Activated T-cell treated with anti-CD3 and anti-CD28 coated beads, Interleukin-2, amount 50 U/mL, for 4 hours (primary cell): Measurements from ENCODE around the gene ENHO. TPM values are rescaled to one million over a fixed set of nuclear protein-coding genes. Genes with fewer than 3 reads are reported as not detected.
"Not testable (repeated sequence)": the region's sequence is repeated elsewhere in the genome, so short reads cannot be mapped to it uniquely, and the experiment has no call there.

Experiments
- ATAC-seq, 2 donors: fragments of 200-7000 bp; cut with Tn5 transposase; one replicate each; pipeline ENCODE4 v1.10.0; 2021
- DNase-seq: peaks from one replicate; pipeline ENCODE4 v3.0.0-alpha.2; 2020
- H3K27me3 Mint-ChIP-seq: one replicate; pipeline ENCODE4 v1.8.0; 2021; ENCODE audit warnings: low read depth, mixed read lengths
- H3K36me3 Mint-ChIP-seq: one replicate; pipeline ENCODE4 v1.8.0; 2022; ENCODE audit warnings: mixed read lengths; ENCODE audit not compliant: insufficient read depth
- H3K4me1 Mint-ChIP-seq: one replicate; pipeline ENCODE4 v1.8.0; 2021; ENCODE audit warnings: low read depth, mixed read lengths
- H3K4me3 Mint-ChIP-seq: one replicate; pipeline ENCODE4 v1.8.0; 2021; ENCODE audit warnings: mild to moderate bottlenecking, moderate library complexity, mixed read lengths
- H3K9me3 Mint-ChIP-seq: one replicate; pipeline ENCODE4 v1.8.0; 2021; ENCODE audit warnings: mixed read lengths
- total RNA-seq, 3 donors: library from RNA; stranded (reverse); gene quantifications; one replicate each; pipeline ENCODE4 v1.2.1, GENCODE V29; 2021

The ENHO gene
- total RNA-seq, 3 donors from 2014 or later, result not detected

DNA sequence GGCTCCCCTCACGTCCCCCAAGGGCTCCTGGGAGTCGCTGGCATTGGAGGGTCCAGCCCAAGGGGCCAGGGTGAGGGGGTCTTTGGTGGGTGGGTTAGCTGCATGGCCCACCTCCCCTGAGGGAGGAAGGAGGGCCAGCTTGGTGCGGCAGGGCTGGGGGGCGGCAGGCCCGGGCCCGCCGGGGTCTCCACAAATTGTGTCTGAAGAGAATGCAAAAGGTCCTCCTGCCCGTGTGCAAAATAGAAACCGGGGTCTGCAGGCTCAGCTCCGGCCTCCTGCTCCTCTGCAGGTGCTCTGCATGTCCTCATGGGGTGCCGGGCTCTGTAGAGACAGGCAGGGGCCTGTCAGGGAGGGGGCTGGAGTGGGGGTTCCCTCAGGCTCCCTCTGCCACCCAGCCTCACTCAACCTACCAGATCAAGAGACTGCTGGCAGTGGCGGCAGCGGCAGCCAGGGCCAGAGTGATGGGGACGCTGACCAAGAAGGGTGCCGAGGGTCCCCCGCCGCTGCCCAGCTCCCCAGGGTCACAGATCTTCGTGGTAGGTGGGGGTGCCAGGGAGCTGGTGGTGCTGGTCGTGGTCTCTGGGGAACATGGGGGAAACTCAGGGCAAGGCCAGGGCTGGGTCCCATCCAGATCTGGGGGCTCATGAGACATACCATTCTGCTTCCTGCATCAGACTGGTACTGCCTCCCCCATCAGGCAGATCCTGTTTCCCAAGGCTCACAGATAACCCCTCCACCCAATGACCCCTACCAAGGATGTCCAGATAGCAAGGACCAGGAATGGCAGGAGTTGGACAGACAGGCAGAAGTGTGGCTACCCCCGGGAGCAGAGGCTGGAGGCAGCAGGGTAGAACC, 29.2 kb upstream of the ENHO start:
- H3K4me3 Mint-ChIP-seq, result no peak overlapping the region
- no peaks in the 10 kb centered on the region for H3K4me1 Mint-ChIP-seq
- DNase-seq (no peak), ATAC-seq (no peak)
- no peaks in the 10 kb centered on the region for H3K36me3 Mint-ChIP-seq
- H3K27me3 Mint-ChIP-seq, result peaks cover 20% of the 10 kb centered on the region
- no peaks in the 10 kb centered on the region for H3K9me3 Mint-ChIP-seq

DNA sequence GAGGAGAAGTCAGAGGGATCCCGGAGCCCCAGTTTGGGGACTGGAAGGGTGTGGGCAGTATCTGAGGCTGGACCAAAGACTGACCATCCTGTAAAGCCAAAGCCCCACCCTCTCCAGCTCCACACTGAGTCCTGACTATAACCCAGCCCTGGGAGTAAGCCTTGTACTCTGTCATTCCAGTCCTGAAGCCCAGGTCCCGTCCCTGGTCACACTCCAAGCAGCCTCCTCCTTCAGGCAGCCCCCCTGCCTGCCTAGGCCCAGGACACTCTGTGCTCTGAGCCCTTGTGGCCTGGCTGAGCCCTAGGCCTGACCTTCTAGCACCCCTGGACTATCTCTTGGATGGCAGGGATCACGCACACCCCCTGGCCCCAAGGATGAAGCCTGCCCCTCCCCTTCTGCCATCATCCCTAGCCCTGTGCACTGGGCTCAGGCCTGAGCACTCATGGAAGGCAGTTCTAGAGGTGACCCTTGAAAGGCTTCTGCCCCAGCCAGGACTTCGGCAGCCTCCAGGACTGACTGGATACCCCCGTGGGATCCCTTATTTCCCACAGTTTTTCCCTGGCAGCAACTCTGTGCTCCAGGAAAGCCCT, 28.0 kb upstream of the ENHO start:
- H3K4me3 Mint-ChIP-seq, result no peak overlapping the region
- DNase-seq (no peak), ATAC-seq (no peak)
- H3K9me3 Mint-ChIP-seq, result no peaks in the 10 kb centered on the region
- no peaks in the 10 kb centered on the region for H3K4me1 Mint-ChIP-seq
- H3K27me3 Mint-ChIP-seq, result peaks cover 23% of the 10 kb centered on the region
- H3K36me3 Mint-ChIP-seq, result no peaks in the 10 kb centered on the region

DNA sequence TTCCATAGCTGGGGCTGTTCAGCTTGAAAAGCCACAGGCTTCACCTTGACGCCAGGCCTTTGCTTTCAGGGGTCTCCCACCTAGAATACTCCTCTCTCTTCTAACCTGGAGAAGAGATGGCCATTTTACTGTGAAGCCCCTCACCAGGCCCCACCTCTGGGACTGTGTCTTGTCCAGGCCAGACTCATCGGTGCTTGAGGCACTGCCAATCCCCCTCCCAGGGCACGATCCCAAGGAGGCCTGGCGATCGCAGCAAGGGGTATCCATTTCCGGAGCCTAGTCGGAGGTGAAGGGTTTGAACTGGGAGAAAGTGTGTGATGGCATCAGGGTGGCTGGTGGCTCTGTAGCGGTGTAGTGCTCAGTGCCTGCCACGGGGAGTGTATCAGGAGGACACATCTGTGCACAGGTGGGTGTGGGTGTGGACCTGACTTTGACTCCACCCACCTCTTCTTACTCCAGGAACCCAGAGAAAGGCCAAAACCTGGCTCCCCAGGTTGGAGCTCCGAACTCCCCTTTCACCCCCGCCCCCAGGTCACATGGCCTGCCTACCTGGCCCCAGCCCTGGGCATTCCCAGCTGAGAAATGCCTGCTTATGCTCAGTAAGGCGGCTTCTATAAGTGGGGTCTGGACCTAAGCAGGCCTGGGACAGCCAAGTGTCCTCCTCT, 27.4 kb upstream of the ENHO start:
- no peak for ATAC-seq
- Mint-ChIP-seq H3K27me3 (peaks cover 23% of the 10 kb centered on the region), H3K36me3 (no peaks in the 10 kb centered on the region)

GRCh38 chr9:34549407-34549732, 26.6 kb upstream of the ENHO start:
- no peaks in the 10 kb centered on the region for H3K9me3 Mint-ChIP-seq
- ATAC-seq (no peak), DNase-seq (no peak)
- H3K27me3 Mint-ChIP-seq, result peaks cover 25% of the 10 kb centered on the region
- H3K4me3 Mint-ChIP-seq, result no peak overlapping the region
- H3K36me3 Mint-ChIP-seq, result no peaks in the 10 kb centered on the region
- no peaks in the 10 kb centered on the region for H3K4me1 Mint-ChIP-seq

More for the DNA sequence above, 27.4 kb upstream of the ENHO start:
- H3K4me1 Mint-ChIP-seq, result no peaks in the 10 kb centered on the region
- no peak overlapping the region for H3K4me3 Mint-ChIP-seq
- no peak for DNase-seq
- H3K9me3 Mint-ChIP-seq, result no peaks in the 10 kb centered on the region

- Mint-ChIP-seq H3K9me3 (no peaks in the 10 kb centered on the region), H3K4me1 (no peaks in the 10 kb centered on the region), H3K36me3 (no peaks in the 10 kb centered on the region), H3K27me3 (peaks cover 25% of the 10 kb centered on the region), H3K4me3 (no peak overlapping the region)
- DNase-seq (no peak), ATAC-seq (peak; percentile 39 to 42)
These were observed 25.3 kb upstream of the ENHO start for GRCh38 chr9:34547960-34548611.

DNA sequence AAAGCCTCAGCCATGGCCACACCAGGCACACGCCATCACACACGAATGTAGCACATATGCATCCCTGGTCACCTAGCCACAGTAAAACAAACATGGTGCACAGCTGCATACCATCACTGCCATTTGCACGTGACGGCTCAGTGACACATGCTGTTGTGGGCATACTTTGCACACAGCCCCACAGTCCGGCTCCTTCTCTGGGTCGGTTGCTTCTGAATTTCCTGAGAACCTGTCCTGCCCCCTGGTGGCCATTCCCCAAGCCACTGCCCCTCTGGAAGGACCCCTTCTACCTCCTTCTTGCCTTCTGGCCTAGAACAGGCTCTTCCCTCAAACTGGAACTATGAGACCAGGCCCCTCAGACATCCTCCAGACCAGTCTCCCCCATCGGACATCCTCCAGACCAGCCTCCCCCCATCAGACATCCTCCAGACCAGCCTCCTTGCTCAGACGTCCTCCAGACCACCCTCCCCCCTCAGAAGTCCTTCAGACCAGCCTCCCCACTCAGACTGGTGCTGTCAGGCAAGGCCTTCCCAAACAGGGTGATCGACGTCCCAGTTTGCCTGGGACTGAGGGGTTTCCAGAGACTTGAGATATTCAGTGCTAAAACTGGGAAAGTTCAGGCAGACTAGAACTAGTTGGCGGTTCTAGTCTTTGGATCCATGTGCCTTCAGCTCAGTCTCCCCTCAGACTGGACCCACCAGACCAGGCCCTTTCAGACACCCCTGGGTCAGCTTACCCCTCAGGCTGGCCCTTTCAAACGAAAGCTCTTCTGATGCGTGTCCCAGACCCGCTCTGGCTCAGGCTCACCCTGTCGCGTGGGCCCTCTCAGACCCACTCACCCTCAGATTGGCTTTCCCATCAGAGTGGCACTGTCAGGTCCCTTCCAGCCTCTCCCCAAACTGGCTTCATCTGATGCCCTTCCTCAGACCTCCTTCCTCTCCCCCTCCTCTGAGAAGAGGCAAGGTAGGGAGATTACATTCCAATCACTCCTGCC, 24.3 kb upstream of the ENHO start:
- no peaks in the 10 kb centered on the region for H3K9me3 Mint-ChIP-seq
- no peak overlapping the region for H3K4me3 Mint-ChIP-seq
- H3K36me3 Mint-ChIP-seq, result no peaks in the 10 kb centered on the region
- H3K4me1 Mint-ChIP-seq, result no peaks in the 10 kb centered on the region
- DNase-seq (peak; percentile 25), ATAC-seq (peak; percentile 71 to 73)
- peaks cover 27% of the 10 kb centered on the region for H3K27me3 Mint-ChIP-seq

GRCh38 chr9:34546102-34546833, 23.5 kb upstream of the ENHO start:
- DNase-seq (no peak), ATAC-seq (no peak)
- Mint-ChIP-seq H3K4me3 (no peak overlapping the region), H3K36me3 (no peaks in the 10 kb centered on the region), H3K27me3 (peaks cover 27% of the 10 kb centered on the region), H3K9me3 (no peaks in the 10 kb centered on the region), H3K4me1 (no peaks in the 10 kb centered on the region)

DNA sequence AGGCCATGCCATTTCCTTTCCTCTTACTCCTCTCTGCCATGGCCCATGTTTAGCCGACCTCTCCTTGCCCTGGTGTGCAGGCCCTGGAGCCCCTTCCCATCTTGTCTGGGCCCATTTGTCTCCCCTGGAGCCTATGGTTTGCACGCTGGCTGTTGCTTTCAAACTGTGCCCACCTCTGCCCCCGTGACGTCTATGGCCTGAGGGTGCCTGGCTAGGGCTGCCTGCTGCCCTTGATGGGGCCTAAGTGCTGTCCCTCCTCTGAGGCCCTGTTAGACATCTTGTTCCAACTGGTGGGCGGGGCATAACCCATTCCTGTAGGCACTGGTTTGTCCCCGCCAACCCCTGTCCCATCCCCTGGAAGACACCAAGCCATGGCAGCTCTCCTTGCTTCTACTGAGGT, 22.7 kb upstream of the ENHO start:
- Mint-ChIP-seq H3K9me3 (no peaks in the 10 kb centered on the region), H3K4me1 (no peaks in the 10 kb centered on the region), H3K36me3 (no peaks in the 10 kb centered on the region), H3K4me3 (no peak overlapping the region), H3K27me3 (peaks cover 27% of the 10 kb centered on the region)
- no peak for DNase-seq
- ATAC-seq, result no peak

DNA sequence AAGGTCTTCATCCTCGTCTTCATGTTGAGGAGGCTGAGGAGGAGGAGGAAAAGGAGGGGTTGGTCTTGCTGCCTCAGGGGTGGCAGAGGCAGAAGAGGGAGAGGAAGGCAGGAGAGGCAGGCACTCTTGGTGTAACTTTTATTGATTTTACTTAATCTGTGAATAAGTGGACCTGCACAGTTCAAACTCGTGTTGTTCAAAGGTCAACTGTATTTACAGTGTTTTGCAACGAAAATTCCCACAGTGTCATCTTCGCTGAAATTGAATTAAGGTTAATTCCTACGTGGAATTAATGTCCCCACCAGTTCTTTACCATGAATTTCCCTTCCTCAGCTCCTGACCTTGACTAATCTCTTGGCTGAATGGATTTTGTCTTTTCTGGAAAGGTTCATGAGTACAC, 21.2 kb upstream of the ENHO start:
- DNase-seq (no peak), ATAC-seq (no peak)
- Mint-ChIP-seq H3K4me3 (no peak overlapping the region), H3K36me3 (no peaks in the 10 kb centered on the region), H3K4me1 (no peaks in the 10 kb centered on the region), H3K9me3 (no peaks in the 10 kb centered on the region), H3K27me3 (peaks cover 34% of the 10 kb centered on the region)

DNA sequence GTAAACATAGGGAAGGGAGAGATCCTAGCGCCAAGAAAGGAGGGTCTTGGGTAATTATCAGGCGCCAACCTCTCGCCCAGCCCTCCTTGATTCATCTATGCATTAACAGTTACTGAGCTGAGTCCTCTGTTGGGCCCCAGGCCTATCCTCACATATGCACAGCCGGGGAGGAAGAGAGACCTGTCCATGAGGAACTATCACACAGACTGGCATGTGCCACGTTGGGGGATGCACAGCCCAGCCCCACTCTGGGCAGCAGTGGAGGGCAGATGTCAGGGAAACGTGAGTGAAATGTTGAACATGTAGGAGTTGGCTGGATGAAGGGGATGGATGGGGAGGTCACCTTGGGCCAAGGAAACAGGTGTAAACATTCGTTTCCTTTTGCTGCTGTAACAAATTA, 18.8 kb upstream of the ENHO start:
- H3K27me3 Mint-ChIP-seq, result peaks cover 24% of the 10 kb centered on the region

DNA sequence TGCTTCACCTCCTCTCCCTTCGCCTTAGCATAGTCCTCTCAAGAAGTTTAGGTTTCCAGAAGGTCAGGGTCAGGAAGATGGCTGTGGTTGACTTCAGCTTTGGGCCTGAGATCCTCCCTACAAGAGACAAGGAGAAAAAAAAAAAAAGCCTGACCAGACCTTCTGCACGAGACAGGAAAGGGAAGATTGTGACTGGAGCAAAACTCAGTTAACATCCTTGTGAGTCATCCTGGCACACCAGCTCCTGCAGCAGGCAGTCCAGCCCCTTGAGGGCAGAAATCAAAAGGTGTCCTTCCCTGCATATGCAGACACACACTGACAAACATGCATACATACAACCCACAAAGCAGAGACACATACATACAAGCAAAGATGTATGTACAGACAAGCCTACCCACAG, 18.0 kb upstream of the ENHO start:
- DNase-seq, result no peak
- H3K4me3 Mint-ChIP-seq, result no peak overlapping the region
- no peak for ATAC-seq
- H3K27me3 Mint-ChIP-seq, result peaks cover 23% of the 10 kb centered on the region
- H3K4me1 Mint-ChIP-seq, result no peaks in the 10 kb centered on the region
- H3K36me3 Mint-ChIP-seq, result no peaks in the 10 kb centered on the region
- H3K9me3 Mint-ChIP-seq, result no peaks in the 10 kb centered on the region

More for the DNA sequence above, 18.8 kb upstream of the ENHO start:
- H3K9me3 Mint-ChIP-seq, result no peaks in the 10 kb centered on the region
- H3K4me1 Mint-ChIP-seq, result no peaks in the 10 kb centered on the region
- H3K36me3 Mint-ChIP-seq, result no peaks in the 10 kb centered on the region
- H3K4me3 Mint-ChIP-seq, result no peak overlapping the region
- DNase-seq (no peak), ATAC-seq (no peak)

GRCh38 chr9:34536685-34537084, 13.9 kb upstream of the ENHO start:
- Mint-ChIP-seq H3K4me3 (no peak overlapping the region), H3K36me3 (no peaks in the 10 kb centered on the region), H3K9me3 (no peaks in the 10 kb centered on the region), H3K4me1 (no peaks in the 10 kb centered on the region), H3K27me3 (peaks cover 45% of the 10 kb centered on the region)
- DNase-seq (no peak), ATAC-seq (no peak)

DNA sequence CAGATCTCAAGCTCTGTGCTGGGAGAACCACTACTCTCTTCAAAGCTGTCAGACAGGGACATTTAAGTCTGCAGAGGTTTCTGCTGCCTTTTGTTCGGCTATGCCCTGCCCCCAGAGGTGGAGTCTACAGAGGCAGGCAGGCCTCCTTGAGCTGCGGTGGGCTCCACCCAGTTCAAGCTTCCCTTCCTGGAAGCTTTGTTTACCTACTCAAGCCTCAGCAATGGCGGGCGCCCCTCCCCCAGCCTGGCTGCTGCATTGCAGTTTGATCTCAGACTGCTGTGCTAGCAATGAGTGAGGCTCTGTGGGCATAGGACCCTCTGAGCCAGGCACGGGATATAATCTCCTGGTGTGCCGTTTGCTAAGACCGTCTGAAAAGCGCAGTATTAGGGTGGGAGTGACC, 9.3 kb upstream of the ENHO start:
- not testable (repeated sequence) for H3K36me3 Mint-ChIP-seq, H3K4me3 Mint-ChIP-seq, H3K9me3 Mint-ChIP-seq, DNase-seq, ATAC-seq, H3K4me1 Mint-ChIP-seq
- peaks cover 52% of the 10 kb centered on the region for H3K27me3 Mint-ChIP-seq
